Measurements from ENCODE around the gene ADRA1B.

ADRA1B gene

DNA sequence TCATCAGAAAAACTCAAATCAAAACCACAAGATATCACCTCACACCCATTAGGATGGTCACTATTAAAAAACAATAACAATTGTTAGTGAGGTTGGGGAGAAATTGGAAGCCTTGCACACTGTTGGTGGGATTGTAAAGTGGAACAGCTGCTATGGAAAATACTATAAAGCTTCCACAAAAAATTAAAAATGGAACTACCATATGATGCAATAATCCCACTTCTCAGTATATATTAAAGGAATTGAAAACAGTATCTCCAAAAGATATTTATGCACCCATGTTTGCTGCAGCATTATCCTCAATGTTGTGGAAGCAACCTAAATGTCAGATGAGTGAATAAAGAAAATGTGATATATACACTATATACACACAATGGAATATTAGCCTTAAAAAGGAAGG is 14.5 kb upstream of the ADRA1B start:
- no peak for DNase-seq

DNA sequence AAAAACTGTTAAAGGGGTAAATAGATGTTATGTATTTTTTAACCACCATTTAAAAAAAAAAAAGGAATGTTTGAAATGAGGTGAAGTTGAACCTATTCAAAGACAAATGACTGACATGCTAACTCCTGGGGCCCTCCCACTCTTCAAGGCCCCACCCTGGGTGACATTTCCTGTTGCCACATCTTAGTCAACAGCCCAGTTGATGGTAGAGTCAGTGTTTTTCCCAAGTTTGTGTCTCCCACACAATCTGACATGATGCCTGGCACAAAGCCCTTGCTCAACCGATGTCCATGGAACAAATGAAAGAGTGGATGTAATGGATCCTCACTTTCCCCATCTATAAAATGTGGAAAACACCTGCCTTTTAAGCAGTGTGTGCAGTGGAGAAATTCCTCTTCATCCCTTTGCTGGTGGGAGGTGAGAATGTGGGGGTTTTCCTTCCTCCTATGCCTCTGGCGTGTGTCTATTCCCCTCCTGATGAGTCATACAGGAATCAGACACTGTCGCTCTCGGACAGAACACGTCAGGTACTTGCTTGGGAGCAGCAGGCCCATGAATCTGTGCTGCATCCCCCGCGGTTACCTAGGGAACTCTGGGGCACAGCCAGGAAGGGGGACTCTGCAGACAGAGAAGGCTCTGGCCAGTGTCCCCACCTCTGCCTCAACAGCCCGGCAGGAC is 13.7 kb upstream of the ADRA1B start:
- DNase-seq, result peak; percentile 64

DNA sequence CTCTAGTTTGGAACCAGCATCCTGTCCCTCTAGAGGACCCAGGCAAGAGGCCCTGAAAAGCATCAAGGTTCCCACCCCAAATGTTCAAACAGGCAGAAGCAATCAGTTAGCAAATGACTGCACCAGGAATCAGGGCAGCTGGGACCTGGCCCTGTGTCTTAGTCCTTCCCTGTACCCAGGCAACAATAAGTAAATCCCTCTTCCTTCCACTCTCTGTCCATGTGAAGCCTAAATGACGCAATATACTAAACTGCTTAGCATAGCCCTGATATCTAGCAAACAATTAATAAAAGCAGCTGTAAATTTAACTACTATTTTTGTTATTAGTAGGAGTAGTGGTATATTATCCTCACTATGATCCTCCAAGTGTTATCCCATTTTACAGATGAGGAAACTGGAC is 13.2 kb upstream of the ADRA1B start:
- no peak for DNase-seq

DNA sequence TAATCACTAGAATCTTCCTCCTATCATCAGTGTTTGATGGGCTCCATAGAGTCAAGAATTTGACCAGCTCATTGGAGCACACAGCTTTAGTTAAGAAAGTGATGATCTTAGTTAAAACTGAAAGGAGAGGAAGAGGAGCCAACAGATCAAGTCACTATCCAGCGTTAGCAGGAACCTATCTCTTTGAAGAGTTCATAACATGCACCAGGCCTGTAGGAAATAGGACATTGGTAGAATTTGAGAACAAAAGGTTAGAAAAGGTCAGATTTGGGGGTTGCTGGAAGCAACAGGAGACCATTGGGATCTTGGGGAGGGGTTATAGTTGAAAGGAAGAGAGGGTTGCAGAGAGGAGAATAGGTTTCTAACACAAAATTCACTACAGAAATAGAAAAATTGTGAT is 11.4 kb upstream of the ADRA1B start:
- DNase-seq, result no peak

DNA sequence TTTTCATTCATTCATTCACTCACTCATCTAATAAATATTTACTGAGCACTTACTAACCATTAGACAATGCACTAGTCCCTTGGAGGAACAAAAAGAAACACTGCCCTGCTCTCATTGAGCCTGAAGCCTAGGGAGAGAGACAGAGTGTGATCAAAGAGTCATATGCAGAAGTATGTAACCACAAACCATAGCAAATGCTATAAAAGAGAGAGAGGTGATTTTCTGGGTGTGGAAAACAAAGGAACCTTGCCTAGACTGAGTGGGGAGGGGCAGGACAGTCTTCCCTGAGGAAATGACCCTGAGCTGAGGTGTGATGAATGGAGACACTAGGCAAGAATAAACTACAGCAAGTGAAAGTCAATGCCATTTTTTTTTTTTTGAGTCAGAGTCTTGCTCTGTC is 10.8 kb upstream of the ADRA1B start:
- DNase-seq, result peak; percentile 96

GRCh38 chr5:159906463-159906862 is 9.8 kb upstream of the ADRA1B start:
- no peak for DNase-seq

- no peak for DNase-seq
Measured at GRCh38 chr5:159906943-159907342, 9.3 kb upstream of the ADRA1B start.

DNA sequence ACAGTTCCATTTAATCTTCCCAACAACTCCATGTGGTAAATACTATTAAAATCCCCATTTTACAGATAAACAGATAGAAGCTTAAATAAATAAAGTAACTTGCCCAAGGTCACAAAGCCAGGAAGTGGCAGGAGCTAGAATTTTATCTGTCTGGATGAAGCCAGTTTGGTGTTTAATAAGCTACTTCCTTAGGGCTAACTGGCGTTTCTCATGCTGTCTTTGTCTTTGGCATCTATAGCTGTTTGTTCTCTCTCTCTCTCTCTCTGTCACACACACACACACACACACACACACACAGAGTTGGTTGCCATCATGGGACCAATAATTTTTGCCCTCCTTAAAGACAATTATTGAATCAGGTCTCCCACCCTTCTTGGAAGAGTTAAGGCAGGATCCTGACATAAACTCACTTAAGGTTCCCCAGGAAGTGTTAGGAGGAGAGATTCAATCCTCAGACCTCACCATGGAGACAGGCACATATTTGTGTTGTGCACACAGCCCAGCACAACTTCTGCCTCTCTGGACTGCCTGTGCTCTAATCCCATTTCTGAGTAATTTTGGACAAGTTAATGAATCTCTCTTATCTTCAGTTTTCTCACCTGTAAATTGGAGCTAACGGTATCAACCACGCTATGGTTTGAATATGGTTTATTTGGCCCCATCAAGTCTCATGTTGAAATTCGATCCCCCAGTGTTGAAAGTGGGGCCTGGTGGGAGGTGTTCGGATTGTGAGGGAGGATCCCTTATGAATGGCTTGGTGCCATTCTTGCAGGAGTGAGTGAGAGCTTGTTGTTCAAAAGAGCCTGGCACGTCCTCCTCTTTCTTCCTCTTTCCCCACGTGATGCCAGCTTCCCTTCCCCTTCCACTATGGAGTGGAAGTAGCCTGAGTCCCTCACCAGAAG is 8.3 kb upstream of the ADRA1B start:
- DNase-seq, result no peak

GRCh38 chr5:159908591-159908940 is 7.7 kb upstream of the ADRA1B start:
- peak; percentile 74 for DNase-seq

GRCh38 chr5:159909126-159909525 is 7.2 kb upstream of the ADRA1B start:
- DNase-seq, result no peak

- DNase-seq, result no peak
Measured at GRCh38 chr5:159910207-159910842, 6.0 kb upstream of the ADRA1B start.

DNA sequence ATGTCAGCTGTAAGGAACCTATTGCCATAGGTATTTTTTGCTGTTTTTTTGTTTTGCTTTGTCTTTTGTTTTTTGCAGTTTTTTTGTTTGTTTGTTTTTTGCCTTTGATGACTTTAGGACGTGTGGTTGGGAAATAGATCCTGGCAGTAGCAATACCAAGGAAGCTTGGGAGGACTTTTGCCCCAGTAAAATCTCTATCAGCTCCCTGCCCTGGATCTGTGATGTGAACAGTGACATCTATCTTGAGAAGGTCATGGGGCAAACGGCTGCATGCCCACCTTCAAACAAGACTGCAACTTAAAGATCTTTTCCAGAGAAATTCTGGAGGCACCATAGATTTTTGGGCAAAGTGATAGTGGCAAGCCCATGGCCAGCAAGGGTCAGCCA is 5.4 kb upstream of the ADRA1B start:
- no peak for DNase-seq

GRCh38 chr5:159911349-159911748 is 4.9 kb upstream of the ADRA1B start:
- DNase-seq, result no peak

DNA sequence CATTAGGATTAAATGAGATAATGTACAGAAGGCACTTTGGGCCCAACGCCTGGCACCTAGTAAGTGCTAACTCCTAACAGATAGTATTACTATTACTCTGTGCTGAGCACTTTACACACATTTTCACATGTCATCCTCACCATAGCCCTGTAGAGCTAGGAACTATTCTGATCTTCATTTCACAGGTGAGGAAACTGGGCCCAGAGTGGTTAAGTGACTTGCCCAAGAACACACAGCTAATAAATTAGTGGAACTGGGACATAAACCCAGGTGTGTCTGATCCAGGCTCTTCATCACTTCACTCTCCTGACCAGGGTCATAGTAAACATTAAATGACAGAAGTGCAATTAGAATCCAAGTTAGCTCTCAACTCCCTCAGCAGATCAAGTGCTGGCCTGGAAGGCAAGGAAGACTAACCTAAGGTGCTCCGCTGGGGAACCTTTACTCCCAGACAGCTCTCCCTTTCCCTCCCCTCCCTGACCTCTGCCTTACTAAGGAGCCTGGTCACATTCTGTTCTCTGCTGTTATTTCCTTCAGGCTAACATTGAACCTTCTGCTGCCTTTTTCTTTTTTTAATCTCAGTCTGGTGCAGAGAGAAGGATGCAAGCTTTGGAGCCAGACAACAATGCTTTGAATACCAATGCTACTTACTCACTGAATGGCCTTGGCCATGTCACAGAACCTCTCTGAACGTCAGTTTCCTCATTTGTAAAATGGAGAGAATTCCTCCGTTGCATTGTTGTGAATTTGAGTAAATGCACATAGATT is 4.1 kb upstream of the ADRA1B start:
- DNase-seq, result peak; percentile 75

DNA sequence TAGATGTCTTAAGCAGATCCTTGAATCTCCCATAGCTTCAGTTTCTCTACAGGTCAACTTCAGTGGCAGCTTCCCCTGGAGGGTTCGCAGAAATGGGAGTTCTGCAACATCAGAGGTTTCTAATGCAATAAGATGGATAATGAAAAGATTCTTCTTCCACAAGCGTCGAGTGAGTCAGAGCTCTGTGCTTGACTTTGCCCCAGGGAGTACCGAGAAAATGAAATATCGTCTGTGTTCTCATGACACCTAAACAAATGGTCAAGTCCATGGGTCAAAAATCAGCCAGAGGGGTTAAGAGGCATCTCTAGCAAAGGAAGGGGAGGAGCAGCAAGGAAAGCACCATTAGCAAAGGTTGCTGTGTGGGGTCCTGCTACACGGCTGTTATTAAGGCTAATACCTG is 3.2 kb upstream of the ADRA1B start:
- DNase-seq, result peak; percentile 67

GRCh38 chr5:159913501-159913900 is 2.8 kb upstream of the ADRA1B start:
- peak; percentile 44 for DNase-seq

DNA sequence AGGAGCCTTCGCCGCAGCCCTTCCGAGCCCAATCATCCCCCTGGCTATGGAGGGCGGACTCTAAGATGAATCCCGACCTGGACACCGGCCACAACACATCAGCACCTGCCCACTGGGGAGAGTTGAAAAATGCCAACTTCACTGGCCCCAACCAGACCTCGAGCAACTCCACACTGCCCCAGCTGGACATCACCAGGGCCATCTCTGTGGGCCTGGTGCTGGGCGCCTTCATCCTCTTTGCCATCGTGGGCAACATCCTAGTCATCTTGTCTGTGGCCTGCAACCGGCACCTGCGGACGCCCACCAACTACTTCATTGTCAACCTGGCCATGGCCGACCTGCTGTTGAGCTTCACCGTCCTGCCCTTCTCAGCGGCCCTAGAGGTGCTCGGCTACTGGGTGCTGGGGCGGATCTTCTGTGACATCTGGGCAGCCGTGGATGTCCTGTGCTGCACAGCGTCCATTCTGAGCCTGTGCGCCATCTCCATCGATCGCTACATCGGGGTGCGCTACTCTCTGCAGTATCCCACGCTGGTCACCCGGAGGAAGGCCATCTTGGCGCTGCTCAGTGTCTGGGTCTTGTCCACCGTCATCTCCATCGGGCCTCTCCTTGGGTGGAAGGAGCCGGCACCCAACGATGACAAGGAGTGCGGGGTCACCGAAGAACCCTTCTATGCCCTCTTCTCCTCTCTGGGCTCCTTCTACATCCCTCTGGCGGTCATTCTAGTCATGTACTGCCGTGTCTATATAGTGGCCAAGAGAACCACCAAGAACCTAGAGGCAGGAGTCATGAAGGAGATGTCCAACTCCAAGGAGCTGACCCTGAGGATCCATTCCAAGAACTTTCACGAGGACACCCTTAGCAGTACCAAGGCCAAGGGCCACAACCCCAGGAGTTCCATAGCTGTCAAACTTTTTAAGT is 819 bp downstream of the ADRA1B start:
- no peak for DNase-seq

DNA sequence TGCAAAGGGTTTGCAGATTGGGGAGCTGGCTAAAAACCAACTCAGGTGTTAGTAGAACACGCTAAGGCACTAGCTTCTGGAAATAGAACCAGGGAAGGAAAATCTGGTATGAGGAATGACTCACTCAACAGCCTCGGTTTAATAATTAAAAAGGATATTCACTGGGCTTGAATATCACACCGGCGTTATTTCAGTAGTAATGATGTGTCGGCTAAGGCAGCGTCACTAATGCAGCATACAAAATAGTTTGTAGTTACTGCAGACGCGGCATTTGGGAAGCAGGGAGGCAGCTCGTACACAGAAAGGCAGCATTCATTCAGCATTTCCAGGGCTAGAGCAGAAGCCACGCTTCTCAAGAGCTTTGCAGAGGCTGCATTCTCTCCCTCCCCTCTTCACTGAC is 1.7 kb downstream of the ADRA1B start:
- no peak for DNase-seq

GRCh38 chr5:159921721-159922120 is 5.4 kb downstream of the ADRA1B start:
- DNase-seq, result peak; percentile 29

GRCh38 chr5:159923008-159923407 is 6.7 kb downstream of the ADRA1B start:
- no peak for DNase-seq

GRCh38 chr5:159928122-159928909 is 12.0 kb downstream of the ADRA1B start:
- DNase-seq, result peak; percentile 86

Measured in fibroblast of skin of abdomen (primary cell).